ENCODE results near the gene BMP7.

GRCh38 chr20:57162362-57162652 lies 104.1 kb downstream of the BMP7 start:
- TF ChIP-seq, protein P1, sequence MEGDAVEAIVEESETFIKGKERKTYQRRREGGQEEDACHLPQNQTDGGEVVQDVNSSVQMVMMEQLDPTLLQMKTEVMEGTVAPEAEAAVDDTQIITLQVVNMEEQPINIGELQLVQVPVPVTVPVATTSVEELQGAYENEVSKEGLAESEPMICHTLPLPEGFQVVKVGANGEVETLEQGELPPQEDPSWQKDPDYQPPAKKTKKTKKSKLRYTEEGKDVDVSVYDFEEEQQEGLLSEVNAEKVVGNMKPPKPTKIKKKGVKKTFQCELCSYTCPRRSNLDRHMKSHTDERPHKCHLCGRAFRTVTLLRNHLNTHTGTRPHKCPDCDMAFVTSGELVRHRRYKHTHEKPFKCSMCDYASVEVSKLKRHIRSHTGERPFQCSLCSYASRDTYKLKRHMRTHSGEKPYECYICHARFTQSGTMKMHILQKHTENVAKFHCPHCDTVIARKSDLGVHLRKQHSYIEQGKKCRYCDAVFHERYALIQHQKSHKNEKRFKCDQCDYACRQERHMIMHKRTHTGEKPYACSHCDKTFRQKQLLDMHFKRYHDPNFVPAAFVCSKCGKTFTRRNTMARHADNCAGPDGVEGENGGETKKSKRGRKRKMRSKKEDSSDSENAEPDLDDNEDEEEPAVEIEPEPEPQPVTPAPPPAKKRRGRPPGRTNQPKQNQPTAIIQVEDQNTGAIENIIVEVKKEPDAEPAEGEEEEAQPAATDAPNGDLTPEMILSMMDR (IDR thresholded peaks at IDR 0.05), result no peak
- no peak for TF ChIP-seq POLR2A (IDR thresholded peaks at IDR 0.05)

Measured in adrenal gland (tissue), 5 donors.